ENCODE results near the gene KANK4.

The KANK4 gene

DNA sequence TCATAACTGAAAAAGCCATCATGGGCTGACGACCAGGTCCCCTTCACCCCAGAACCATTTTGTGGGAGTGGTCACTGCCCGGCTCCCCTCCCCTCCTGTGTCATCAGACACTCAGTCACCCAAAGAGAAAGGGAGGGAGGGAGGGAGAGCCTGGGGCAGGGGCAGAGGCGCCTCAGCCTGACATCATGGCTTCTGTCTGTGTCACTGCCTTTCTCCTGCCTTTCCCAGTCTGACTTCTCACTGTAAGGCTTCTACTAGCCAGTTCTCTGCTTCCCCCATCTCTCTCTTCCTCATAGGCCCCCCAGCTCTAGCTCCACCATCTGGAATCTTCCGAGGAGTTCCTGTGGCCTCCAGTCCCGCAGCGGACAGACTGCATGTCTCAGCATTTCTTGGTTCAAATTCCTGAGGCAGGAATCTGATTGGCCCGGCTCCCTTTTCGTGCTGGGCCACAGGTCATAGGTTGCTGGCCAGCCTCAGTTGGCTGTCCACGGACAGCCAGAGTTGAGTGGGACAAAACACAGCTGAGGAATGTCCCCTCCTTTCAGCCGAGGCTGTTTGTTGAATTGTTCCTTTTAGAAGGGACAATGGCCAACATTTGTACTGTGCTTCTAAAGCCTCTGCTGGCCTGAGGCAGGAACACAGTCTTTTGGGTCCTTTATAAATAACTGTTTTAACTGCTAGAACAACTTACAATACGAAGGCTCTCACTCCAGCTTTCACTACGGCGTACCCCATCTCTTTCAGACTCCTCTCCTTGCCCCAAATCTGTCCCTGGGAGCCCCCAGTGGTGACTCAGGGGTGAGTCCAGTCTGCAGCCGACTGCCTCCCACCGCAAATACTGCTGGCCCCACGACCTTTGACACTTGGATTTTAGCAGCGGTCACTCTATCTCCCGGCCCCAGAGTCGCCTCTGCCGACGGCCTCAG lies 18.7 kb upstream of the KANK4 start:
- in situ Hi-C loops (cut with MboI; ENCODE audit: low sequenced_read_pairs) = no loop called here

DNA sequence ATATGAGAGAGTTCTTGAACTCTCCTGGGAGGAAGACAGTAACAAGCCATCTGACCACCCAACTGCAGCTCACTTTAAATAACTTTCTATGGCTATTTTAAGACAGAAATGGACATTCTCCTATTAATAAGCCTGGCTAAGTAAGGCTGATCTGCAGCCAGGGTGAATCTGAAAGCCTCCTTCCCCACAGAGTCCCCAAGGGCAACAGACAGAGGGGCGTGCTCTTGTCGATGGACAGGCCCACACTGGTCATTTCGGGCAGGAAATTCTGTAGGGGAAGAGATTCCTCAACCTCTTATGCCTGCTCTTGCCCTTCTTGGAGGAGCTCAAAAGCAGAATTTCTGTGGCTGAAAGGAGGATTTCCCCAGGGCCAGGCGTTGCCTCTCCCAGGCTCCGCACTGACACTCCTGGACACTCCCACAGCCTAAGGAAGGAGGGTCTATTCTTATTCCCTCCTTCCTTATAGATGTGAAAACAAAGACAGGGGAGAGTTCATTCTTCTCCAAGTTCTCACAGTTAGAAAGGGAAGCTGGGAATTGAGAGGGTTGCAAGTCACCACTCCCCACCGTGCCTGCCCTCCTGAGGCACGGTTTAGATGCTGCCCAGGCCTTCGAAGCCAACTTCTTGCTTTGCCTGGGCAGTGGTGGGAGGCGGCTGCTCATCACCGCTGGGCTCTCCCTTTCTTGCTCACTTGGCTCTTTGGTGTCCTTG lies 17.9 kb upstream of the KANK4 start:
- in situ Hi-C loops (cut with MboI; ENCODE audit: low sequenced_read_pairs) = no loop called here

DNA sequence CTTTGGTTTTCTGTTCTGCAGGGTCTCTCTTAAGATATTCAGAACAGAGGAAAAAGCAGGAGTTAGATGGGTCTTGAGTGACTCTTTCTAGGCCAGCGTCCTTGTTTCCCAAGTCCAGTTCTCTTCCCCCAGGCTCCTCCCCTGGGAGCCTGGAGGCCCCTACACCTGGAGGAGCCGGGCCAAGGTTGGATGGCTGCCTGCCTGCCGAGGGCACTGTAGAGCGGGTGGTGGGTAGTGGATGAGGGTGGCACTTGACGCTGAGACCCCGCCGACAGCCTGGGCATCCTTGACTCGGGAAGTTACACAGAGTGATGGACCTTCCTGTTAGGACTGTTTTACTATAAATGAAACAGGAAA lies 17.4 kb upstream of the KANK4 start:
- in situ Hi-C loops (cut with MboI; ENCODE audit: low sequenced_read_pairs) = no loop called here

DNA sequence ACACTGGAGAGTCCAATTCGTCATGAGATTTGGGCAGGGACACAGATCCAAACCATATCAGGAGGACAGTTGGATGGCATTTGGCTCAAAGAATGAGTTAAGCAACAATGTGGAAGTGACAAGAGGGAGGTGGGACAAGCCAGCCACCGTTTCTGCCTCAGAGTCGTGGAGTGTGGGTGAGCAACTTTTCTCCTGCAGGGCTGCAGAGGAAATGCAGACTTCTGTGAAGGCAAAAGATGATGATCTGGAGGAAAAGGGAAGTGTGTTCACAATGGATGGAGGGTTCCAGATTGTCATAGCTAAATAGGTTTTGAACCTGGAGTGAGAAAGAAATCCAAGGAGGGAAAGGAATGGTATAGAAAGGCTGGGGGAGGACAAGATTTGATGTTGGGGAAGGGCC lies 16.4 kb upstream of the KANK4 start:
- in situ Hi-C loops (cut with MboI; ENCODE audit: low sequenced_read_pairs) = no loop called here

DNA sequence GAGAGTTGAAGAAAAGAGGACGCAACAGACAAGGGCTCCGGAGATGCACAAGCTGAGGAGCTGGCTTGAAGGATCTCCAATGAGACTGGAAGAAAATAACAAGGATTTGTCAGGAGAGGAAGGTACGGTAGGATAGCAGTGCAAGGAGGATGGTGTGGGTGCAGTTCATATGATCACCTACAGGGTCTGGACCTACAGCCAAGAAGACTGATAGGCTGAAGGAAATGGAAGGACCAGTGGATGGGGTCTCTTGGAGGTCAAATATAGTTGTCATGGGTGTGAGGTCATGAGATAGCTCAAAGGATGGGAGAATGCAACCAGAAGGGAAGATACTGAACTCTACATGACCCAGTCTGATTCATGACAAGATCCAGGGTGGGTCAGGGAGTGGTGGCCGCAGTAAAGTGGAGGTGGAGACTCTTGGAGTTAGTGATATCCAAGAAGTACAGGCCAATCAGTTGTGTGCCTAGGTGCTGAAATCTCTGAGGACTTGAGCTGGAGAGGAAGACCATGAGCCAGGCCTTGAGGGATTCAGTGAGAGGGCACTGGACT lies 15.3 kb upstream of the KANK4 start:
- in situ Hi-C loops (cut with MboI; ENCODE audit: low sequenced_read_pairs) = no loop called here

DNA sequence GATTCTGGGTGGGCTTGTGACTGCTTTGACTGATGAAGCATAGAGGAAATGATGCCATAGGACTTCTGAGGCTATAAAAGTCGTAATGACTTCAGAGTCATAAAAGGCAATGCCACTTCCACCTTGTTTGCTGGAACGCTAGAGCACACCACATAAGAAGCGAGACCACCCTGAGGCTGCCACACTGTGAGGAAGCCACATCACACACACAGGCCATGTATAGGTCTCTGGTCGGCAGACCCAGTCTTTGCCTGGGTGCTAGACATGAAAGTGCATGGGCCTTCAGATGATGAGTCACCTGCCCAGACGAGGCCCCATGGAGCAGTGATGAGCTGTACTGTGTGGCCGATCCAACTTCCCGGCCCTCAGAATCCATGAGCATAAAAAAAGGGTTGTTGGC lies 14.2 kb upstream of the KANK4 start:
- in situ Hi-C loops (cut with MboI; ENCODE audit: low sequenced_read_pairs) = no loop called here

DNA sequence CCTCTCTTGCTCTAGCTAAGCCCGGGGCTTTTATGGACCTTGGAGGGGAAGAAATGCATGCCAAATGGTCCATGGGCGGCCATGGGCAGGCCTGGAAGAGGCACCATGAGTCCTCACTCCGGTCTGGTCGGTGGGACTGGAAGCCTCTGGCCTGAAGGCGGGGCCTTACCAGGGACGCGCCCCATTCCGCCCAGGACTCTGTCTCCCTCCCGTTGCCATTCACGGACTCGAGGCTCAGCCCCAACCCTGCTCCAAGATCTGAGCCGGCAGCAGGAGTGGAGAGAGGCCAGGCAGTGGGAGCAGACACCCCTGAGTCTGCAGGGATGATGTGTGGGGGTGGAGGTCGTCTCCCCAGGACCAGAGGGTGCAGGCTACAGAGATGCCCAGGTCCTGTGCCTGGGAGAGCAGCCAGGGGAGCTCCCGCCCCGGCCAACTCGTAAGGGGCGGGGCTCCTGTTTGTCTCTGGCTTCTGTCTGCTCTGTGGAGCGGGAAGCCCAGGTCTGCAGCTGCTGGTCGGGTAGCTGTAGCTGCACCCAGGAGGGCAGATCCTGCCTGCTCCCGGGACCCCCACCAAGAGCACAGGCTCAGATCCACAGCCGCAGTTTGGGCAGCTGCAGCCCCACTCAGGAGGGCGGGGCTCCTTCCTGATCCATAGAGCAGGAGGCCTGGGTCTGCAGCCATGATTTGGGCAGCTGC lies 8.3 kb upstream of the KANK4 start:
- in situ Hi-C loops (cut with MboI; ENCODE audit: low sequenced_read_pairs) = no loop called here

DNA sequence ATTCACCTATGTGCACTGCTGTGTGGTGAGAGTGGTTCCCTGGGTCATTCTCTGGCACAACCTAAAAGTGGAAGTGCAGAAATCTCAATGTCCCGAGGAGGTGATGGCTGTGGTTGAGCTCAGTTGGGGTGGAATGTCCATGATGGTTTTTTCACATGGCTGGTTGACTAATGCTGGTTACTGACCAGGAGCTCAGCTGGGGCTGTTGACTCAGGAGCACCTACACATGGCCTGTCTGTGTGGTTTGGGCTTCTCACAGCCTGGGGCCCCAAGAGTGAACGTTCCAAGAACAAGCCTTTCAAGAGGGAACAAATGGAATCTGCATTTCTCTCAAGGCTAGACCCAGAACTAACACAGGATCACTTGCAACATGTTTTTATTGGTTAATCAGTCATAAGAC lies 6.4 kb upstream of the KANK4 start:
- in situ Hi-C loops (cut with MboI; ENCODE audit: low sequenced_read_pairs) = no loop called here

DNA sequence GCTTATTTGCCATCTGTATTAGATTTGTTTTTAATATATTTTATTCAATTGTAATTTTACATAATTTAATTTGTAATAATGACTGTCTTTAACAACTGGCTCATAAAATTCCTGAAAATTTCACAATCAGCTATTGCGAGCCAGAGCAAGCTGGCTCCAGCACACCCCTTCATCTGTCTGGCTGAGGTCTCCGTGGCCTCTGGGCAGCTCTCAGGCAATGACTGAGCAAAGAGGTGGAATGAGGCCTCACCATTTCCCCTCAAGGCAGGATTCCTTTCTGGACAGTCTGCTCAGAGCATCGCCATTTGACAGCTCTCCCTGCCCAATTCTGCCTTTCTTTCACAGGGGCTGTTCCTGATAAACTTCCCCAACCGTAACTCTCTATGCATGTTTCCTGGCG lies 5.8 kb upstream of the KANK4 start:
- in situ Hi-C loops (cut with MboI; ENCODE audit: low sequenced_read_pairs) = no loop called here

DNA sequence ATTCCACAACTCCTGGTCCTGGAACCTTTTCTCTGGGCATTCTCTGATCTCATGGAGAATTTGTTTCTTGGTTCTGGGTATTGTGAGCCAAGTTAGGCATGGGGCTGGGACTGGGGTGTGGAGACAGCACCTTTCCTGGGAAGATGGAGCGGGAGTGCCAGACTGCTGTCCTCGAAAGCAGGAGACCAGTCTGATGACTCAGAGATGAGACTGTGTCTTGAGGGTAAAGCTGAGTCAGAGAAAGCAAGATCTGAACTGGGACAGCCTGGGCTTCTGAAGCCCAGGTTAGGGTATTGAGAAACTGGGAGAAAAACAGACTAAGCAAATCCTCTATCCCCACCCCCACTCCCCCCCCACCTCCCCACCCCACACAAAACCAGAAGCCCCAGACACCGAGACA lies 2.2 kb upstream of the KANK4 start:
- in situ Hi-C loops (cut with MboI; ENCODE audit: low sequenced_read_pairs) = no loop called here

DNA sequence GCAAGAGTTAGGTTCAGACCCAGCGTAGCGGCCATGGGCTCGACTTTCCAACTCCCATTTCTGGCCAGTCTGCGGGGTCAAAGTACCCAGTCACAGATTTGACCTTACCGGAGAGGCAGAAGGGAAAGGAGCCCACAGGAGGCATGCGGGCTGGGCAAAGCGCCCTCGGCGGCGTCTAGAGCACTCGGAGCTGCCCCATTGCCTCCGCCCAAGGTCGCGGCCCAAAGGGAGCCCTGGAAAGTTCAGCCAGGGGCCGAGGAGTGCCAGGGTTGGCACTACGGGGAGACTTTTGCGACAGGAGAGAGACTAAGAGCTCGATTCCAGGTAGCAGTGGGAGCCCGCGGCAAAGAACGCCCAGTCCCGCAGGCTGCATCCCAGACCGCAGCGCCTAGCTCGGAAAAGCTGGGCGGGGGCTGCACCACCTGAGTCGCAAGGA lies 896 bp downstream of the KANK4 start:
- in situ Hi-C loops (cut with MboI; ENCODE audit: low sequenced_read_pairs) = no loop called here

DNA sequence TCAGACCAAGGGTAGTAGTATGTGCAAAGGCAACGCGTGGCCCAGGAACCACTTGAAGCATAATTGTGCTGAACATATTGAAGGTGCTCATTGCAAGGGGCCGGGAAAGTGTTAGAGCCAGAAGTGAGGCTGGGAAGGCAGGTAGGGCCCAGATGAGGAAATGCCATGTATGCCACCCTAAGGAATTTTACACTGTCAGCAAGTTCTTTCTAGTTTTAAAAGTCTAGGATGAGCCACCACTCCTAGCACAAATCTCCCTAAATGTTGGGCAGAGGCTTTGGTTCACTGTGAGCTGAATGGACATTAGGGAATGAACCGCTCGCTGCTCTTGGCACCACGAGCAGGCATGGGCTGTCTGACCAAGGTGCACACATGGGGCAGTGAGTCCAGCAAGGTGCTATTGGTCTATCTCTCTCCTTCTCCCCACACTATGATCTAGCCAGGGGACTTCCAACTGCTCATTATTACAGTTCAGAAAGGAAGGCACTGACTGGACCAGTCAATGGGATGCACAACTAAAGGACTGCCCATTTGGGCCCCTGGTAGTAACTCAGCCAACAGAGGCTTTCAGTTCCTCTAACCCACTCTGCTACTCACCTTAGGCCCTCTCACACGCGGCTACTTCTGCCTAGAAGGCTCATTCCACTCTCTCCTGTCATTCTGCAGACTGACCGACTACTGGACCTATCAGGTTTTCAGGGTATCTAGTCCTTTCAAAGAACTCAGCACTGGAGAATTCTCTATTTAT lies 2.0 kb downstream of the KANK4 start:
- in situ Hi-C loops (cut with MboI; ENCODE audit: low sequenced_read_pairs) = no loop called here

DNA sequence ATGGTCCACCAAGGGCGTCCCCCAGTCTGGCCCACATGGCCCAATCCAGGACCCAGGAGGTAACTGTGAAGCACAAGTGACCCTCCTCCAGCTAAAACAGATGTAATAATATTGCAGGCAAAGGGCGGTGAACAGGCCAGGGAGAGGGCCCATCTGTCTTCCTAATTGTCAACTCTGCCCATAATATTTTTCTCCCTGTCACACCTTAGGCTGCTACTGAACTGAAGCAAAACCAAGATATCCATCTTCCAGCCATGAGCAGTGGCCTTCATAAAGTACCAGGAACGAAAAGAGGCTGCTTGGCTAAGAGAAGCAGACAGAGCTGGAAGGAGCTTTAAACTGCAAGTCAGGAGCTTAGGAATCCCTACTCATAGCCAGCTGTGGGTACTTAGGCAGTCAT lies 3.1 kb downstream of the KANK4 start:
- in situ Hi-C loops (cut with MboI; ENCODE audit: low sequenced_read_pairs) = no loop called here

DNA sequence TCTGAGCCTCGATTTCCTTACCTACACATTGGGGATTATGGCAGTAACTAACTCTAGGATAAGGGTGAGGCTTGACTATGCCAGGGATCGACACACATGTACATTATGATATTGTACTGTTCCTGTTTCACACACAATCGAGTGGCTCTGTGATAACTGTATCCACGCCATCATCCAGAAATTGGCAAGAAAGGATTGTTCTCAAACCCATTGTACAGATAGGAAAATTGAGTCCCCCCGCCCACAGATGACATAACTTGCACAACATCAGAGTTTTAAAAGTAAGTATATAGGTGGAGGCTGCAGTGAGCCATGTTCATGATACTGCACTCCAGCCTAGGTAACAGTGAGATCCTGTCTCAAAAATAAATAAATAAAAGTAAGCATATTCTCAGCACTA lies 3.8 kb downstream of the KANK4 start:
- in situ Hi-C loops (cut with MboI; ENCODE audit: low sequenced_read_pairs) = no loop called here

DNA sequence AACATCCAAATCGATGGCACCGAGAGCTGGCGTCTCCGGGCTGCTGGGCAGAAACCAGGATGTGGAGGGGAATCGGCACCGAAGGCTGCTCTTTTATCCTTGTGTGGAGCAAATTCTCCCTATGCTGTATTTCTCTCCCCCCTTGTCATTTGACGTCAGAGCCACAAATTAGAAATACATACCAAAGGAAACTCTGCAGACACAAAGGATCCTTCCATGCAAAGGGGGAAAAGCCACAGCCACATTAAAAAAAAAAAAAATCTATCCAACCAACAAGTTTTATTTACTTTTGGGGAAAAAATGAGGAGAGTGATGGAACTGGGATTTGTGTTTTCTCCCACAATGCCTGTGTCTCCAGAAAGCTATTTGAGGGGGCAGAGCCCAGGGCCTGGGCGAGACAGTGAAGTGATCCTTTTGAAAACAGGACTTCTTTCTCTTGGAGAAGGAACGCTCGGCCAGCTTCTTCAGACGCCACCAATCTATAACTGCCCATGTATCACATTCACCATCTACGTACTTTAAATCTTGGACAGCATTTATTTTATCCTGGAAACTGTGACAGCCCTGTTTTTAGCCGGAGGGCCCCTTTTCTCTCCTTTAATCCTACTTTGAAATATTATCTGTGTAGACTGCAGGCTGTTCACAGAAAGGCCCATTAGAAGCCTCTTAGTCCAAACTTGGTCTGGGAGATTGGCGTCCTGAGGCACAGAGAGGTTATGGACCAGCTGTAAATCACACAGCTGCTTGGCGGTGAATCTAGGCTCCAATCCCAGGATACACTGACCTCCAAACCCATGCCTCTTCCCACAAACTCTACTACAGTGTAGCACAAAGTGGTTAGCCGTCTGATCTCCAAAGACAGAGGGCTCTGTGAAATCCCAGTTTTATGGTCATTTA lies 4.5 kb downstream of the KANK4 start:
- in situ Hi-C loops (cut with MboI; ENCODE audit: low sequenced_read_pairs) = no loop called here

DNA sequence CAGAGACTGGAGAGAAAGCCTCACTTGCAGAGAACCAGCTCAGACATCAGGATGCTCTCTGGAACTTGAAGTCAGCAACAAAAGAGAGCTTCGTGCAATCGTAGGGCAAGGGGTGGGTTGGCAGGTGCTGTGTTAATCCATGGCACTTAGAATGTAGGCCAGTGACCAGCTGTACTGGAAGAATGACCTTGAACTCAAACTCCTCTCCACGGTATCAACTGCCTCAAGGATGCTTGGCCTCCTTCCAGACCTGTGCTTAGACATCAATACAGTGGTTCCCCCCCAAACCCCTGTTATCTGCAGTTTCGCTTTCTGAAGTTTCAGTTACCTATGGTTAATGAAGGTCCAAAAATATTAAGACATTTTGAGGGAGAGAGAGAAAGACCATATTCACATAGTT lies 6.5 kb downstream of the KANK4 start:
- in situ Hi-C loops (cut with MboI; ENCODE audit: low sequenced_read_pairs) = no loop called here

DNA sequence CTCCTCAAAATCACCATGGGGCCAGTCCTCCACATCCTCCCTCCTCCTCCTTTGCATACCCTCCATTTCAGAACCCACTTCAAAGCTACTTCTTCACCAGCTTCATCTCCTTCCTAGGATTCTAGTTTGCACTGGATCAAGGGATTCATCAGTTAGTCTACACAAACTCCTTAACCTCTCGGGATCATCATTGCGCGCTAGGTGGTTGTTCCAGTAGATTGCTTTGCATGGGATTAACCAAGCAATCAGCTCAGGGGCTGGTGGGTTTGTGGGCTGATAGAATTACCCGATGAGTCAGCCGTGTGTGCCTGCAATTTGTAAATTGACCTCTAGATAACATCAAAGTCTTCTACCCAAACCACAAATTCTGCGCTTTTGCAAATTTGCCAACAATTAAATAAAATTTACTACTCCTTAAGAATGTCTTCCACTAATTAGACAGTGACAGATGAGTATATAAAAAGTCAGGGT lies 7.7 kb downstream of the KANK4 start:
- in situ Hi-C loops (cut with MboI; ENCODE audit: low sequenced_read_pairs) = no loop called here

DNA sequence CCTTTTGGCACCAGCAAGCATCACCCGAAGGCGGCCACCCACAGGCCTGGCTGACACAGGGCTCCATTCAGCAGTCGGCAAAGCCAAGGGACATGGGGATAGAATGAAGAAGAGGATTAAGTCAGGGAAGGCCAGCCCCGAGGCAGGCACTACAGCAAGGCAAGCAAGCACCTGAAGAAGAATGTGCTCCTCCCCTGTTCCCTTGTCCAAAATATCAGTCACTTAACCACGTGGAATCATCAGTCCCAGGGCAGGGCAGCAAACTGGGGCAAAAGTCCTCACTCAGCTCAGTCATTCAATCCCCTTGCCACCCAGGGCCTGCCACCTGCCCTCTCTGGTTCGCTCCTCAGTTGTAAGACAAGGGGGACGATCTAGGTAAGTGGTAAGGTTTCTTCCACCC lies 9.3 kb downstream of the KANK4 start:
- in situ Hi-C loops (cut with MboI; ENCODE audit: low sequenced_read_pairs) = no loop called here

DNA sequence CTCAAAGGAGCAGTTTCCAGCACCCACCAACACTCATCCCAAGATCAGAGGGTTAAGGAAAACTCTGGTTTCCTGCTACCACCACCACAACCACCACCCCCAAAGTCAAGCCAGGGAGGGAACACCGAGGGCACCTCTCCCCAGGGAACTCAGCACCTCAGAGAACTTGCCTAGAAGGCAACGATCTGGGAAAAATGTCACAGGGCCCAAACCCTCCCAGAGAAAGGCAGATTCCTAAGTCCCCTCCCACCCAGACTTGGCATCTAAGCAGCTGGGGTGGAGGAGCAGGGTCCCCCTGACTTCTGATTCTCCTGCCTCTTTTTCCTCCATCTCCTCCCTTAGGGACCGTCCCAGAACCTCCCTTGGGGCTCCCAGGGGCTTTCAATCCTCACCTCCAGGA lies 10.6 kb downstream of the KANK4 start:
- in situ Hi-C loops (cut with MboI; ENCODE audit: low sequenced_read_pairs) = no loop called here
